HEK293 (cell line): ENCODE results near the gene CDYL.

Source experiments
- CTCF ChIA-PET: fragments of 350-600 bp; formaldehyde crosslinking; extraction: SDS; loops from one replicate; lab custom pipeline; 2021; ENCODE audit warnings: antibody characterized with exemption; lab: Yijun Ruan, JAX
- POLR2A ChIA-PET: fragments of 300-600 bp; formaldehyde crosslinking; extraction: SDS; loops from one replicate; lab custom pipeline; 2020; ENCODE audit warnings: antibody characterized with exemption, inconsistent platforms; lab: Yijun Ruan, JAX
- H3K27ac ChIP-seq: fragments of 200-500 bp; sonication (Bioruptor generic); 2 replicates; pipeline ENCODE4 v1.5.1; 2014; ENCODE audit warnings: low read depth, low read length, control low read depth, inconsistent platforms; ENCODE audit errors: extremely low read depth
- H3K36me3 ChIP-seq, 2 experiments: fragments of 200-500 bp in 1 of 2; sonication (Bioruptor generic) in 1 of 2; 1 replicate in 1 of 2; 2 replicates in 1 of 2; pipeline ENCODE4 v1.5.1; 2014 to 2017; ENCODE audit warnings: inconsistent platforms in 2 of 2, low read length in 2 of 2; ENCODE audit not compliant: control insufficient read depth in 2 of 2, insufficient read depth in 1 of 2
- H3K4me1 ChIP-seq: fragments of 200-500 bp; sonication (Bioruptor generic); 2 replicates; pipeline ENCODE4 v1.5.1; 2014; ENCODE audit warnings: mild to moderate bottlenecking, low read length, inconsistent platforms; ENCODE audit not compliant: control insufficient read depth, insufficient read depth
- H3K4me3 ChIP-seq: 2 replicates; pipeline ENCODE4 v1.5.1; 2011; ENCODE audit warnings: low read depth, mild to moderate bottlenecking, control low read depth, low read length, moderate library complexity
- H3K9me3 ChIP-seq: fragments of 200-500 bp; sonication (Bioruptor generic); 2 replicates; pipeline ENCODE4 v1.5.1; 2014; ENCODE audit warnings: low read depth, low read length, inconsistent platforms; ENCODE audit not compliant: control insufficient read depth, insufficient read depth
- HOXD13 ChIP-seq: sonication (generic); formaldehyde crosslinking; IDR thresholded peaks from 2 replicates; pipeline ENCODE4 v1.8.0; 2022; ENCODE audit warnings: missing genetic modification reagents, borderline replicate concordance
- KLF10 ChIP-seq: fragments of 450-650 bp; IDR thresholded peaks from 2 replicates; pipeline ENCODE4 v1.5.1; 2018; ENCODE audit warnings: missing biosample characterization, mild to moderate bottlenecking, missing genetic modification characterization
- KLF16 ChIP-seq: fragments of 450-650 bp; formaldehyde crosslinking; IDR thresholded peaks from 2 replicates; pipeline ENCODE4 v1.5.1; 2017; ENCODE audit warnings: missing biosample characterization, missing genetic modification characterization
- TCF7L2 ChIP-seq: IDR thresholded peaks from 2 replicates; pipeline ENCODE4 v1.6.1; 2011; ENCODE audit warnings: low read depth, mild to moderate bottlenecking, inconsistent platforms, low read length, moderate library complexity, borderline replicate concordance
- ZFP3 ChIP-seq: fragments of 450-650 bp; formaldehyde crosslinking; IDR thresholded peaks from 2 replicates; pipeline ENCODE4 v1.5.1; 2016; ENCODE audit warnings: low read depth, missing biosample characterization, missing genetic modification characterization
- ZNF155 ChIP-seq: fragments of 450-650 bp; formaldehyde crosslinking; IDR thresholded peaks from 2 replicates; pipeline ENCODE4 v1.5.1; 2016; ENCODE audit warnings: missing biosample characterization, missing genetic modification characterization
- ZNF16 ChIP-seq: fragments of 450-650 bp; formaldehyde crosslinking; IDR thresholded peaks from 2 replicates; pipeline ENCODE4 v1.5.1; 2016; ENCODE audit warnings: low read depth, missing biosample characterization, missing genetic modification characterization
- ZNF19 ChIP-seq: fragments of 450-650 bp; formaldehyde crosslinking; IDR thresholded peaks from 2 replicates; pipeline ENCODE4; 2016; ENCODE audit warnings: missing biosample characterization, missing genetic modification characterization, low read depth
- ZNF211 ChIP-seq: fragments of 450-650 bp; formaldehyde crosslinking; IDR thresholded peaks from 2 replicates; pipeline ENCODE4 v1.5.1; 2016; ENCODE audit warnings: low read depth, missing biosample characterization, missing genetic modification characterization
- ZNF24 ChIP-seq: fragments of 450-650 bp; formaldehyde crosslinking; IDR thresholded peaks from 2 replicates; pipeline ENCODE4 v1.5.1; 2016; ENCODE audit warnings: missing biosample characterization, missing genetic modification characterization
- ZNF248 ChIP-seq: fragments of 450-650 bp; formaldehyde crosslinking; IDR thresholded peaks from 2 replicates; pipeline ENCODE4 v1.5.1; 2017; ENCODE audit warnings: missing biosample characterization, missing genetic modification characterization
- ZNF350 ChIP-seq: fragments of 450-650 bp; formaldehyde crosslinking; IDR thresholded peaks from 2 replicates; pipeline ENCODE4 v1.5.0; 2017; ENCODE audit warnings: missing biosample characterization, mild to moderate bottlenecking, missing genetic modification characterization
- ZNF37A ChIP-seq: fragments of 450-650 bp; IDR thresholded peaks from 2 replicates; pipeline ENCODE4 v1.5.1; 2018; ENCODE audit warnings: missing biosample characterization, missing genetic modification characterization
- ZNF48 ChIP-seq: fragments of 450-650 bp; formaldehyde crosslinking; IDR thresholded peaks from 2 replicates; pipeline ENCODE4 v1.5.1; 2016; ENCODE audit warnings: missing biosample characterization, missing genetic modification characterization
- ZNF610 ChIP-seq: fragments of 450-650 bp; formaldehyde crosslinking; IDR thresholded peaks from 2 replicates; pipeline ENCODE4 v1.5.1; 2016; ENCODE audit warnings: missing biosample characterization, missing genetic modification characterization, borderline replicate concordance
- ZNF654 ChIP-seq: fragments of 450-650 bp; formaldehyde crosslinking; IDR thresholded peaks from 2 replicates; pipeline ENCODE4 v1.5.1; 2016; ENCODE audit warnings: low read depth, missing biosample characterization, missing genetic modification characterization
- ZNF658 ChIP-seq: fragments of 450-650 bp; formaldehyde crosslinking; IDR thresholded peaks from 2 replicates; pipeline ENCODE4; 2016; ENCODE audit warnings: missing biosample characterization, missing genetic modification characterization
- ZNF670 ChIP-seq: fragments of 450-650 bp; formaldehyde crosslinking; IDR thresholded peaks from 2 replicates; pipeline ENCODE4 v1.5.1; 2016; ENCODE audit warnings: missing biosample characterization, missing genetic modification characterization, low read depth
- TF ChIP-seq, protein P1 (sequence below): fragments of 450-650 bp; formaldehyde crosslinking; IDR thresholded peaks from 2 replicates; pipeline ENCODE4 v1.5.0; 2017; ENCODE audit warnings: missing biosample characterization, missing genetic modification characterization, borderline replicate concordance
- TF ChIP-seq, protein P2 (sequence below): fragments of 450-650 bp; formaldehyde crosslinking; IDR thresholded peaks from 2 replicates; pipeline ENCODE4 v1.5.1; 2016; ENCODE audit warnings: missing biosample characterization, missing genetic modification characterization
- TF ChIP-seq, protein P3 (sequence below): fragments of 450-650 bp; formaldehyde crosslinking; IDR thresholded peaks from 2 replicates; pipeline ENCODE4 v1.5.1; 2017; ENCODE audit warnings: missing biosample characterization, missing genetic modification characterization
- TF ChIP-seq, protein P4 (sequence below): fragments of 450-650 bp; formaldehyde crosslinking; IDR thresholded peaks from 2 replicates; pipeline ENCODE4 v1.5.1; 2016; ENCODE audit warnings: missing biosample characterization, missing genetic modification characterization
- TF ChIP-seq, protein P5 (sequence below): fragments of 450-650 bp; formaldehyde crosslinking; conservative IDR thresholded peaks from 2 replicates; pipeline ENCODE4 v1.5.1; 2016; ENCODE audit warnings: low read depth, missing biosample characterization, missing genetic modification characterization

CDYL gene

DNA sequence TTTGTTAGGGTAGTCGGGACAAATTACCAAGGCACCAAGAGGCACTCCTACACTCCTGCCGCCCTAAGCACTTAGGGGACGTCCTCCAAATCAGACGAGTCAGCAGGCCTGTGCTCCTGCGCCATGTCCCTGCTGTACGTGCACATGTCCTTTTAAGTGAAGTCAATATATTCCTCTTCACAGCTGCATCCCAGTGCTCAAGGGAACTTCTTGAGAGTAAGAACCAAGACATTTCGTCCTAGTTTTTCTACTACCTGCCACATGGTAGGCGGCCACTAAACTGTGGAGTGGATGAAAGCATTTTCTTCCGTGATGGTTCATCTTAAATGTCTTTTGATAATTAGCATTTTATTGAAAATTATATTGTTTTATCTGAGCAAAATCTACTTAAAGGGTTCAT is 126.9 kb downstream of the CDYL start (continued):
- TF ChIP-seq, protein P1, sequence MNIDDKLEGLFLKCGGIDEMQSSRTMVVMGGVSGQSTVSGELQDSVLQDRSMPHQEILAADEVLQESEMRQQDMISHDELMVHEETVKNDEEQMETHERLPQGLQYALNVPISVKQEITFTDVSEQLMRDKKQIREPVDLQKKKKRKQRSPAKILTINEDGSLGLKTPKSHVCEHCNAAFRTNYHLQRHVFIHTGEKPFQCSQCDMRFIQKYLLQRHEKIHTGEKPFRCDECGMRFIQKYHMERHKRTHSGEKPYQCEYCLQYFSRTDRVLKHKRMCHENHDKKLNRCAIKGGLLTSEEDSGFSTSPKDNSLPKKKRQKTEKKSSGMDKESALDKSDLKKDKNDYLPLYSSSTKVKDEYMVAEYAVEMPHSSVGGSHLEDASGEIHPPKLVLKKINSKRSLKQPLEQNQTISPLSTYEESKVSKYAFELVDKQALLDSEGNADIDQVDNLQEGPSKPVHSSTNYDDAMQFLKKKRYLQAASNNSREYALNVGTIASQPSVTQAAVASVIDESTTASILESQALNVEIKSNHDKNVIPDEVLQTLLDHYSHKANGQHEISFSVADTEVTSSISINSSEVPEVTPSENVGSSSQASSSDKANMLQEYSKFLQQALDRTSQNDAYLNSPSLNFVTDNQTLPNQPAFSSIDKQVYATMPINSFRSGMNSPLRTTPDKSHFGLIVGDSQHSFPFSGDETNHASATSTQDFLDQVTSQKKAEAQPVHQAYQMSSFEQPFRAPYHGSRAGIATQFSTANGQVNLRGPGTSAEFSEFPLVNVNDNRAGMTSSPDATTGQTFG (tag by site-specific recombination), result no peak
- no peak for TF ChIP-seq HOXD13

DNA sequence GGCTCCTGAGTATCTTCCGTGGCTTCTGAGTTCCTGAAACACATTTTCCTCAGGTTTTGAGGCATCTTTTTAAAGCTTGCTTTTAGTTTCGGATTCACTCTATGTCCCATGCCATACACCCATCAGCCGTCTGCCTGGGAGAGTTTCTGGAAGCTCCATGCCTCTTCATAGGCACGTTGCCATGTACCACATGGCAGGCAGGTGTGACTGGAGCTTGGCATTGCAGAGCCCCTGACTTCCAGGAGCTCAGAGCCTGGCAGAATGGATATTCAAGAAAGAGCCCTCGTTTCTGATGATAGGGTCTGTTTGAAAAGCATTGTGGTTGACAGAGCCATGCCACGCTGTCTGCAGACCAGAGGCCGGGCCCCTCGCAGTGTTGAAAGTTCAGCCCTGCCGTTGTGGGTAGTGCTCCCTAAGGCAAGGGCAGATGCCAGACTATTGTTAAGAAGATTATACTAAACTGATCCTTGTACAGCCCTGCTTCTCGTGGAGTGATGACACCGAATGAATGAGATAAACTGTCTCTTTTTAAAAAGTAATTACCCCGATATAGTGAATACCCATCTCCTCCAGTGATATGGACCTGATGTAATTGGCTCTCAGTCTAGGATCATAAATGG is 127.7 kb downstream of the CDYL start:
- POLR2A ChIA-PET, result no interaction called here
- CTCF ChIA-PET, result interaction anchor here (0.6 kb wide), 1 partner anchor 266 kb away, joined by 3 read pairs; no protein-coding TSS in a partner anchor
- no peak overlapping the region for H3K27ac ChIP-seq
- peaks cover 0 to 3% of the 10 kb centered on the region in 2 experiments; a peak in 1 of 3 replicates for H3K36me3 ChIP-seq
- H3K9me3 ChIP-seq, result no peaks in the 10 kb centered on the region
- no peak for TF ChIP-seq ZNF670 (tag by site-specific recombination)
- no peak for TF ChIP-seq KLF10 (tag by site-specific recombination)
- TF ChIP-seq TCF7L2, result no peak
- no peak for TF ChIP-seq ZNF610 (tag by site-specific recombination)
- no peak for TF ChIP-seq ZNF48 (tag by site-specific recombination)
- TF ChIP-seq, protein P2, sequence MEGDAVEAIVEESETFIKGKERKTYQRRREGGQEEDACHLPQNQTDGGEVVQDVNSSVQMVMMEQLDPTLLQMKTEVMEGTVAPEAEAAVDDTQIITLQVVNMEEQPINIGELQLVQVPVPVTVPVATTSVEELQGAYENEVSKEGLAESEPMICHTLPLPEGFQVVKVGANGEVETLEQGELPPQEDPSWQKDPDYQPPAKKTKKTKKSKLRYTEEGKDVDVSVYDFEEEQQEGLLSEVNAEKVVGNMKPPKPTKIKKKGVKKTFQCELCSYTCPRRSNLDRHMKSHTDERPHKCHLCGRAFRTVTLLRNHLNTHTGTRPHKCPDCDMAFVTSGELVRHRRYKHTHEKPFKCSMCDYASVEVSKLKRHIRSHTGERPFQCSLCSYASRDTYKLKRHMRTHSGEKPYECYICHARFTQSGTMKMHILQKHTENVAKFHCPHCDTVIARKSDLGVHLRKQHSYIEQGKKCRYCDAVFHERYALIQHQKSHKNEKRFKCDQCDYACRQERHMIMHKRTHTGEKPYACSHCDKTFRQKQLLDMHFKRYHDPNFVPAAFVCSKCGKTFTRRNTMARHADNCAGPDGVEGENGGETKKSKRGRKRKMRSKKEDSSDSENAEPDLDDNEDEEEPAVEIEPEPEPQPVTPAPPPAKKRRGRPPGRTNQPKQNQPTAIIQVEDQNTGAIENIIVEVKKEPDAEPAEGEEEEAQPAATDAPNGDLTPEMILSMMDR (tag by site-specific recombination), result no peak
- no peak for TF ChIP-seq ZNF350 (tag by site-specific recombination)
- no peak for TF ChIP-seq ZFP3 (tag by site-specific recombination)
- TF ChIP-seq, protein P3, sequence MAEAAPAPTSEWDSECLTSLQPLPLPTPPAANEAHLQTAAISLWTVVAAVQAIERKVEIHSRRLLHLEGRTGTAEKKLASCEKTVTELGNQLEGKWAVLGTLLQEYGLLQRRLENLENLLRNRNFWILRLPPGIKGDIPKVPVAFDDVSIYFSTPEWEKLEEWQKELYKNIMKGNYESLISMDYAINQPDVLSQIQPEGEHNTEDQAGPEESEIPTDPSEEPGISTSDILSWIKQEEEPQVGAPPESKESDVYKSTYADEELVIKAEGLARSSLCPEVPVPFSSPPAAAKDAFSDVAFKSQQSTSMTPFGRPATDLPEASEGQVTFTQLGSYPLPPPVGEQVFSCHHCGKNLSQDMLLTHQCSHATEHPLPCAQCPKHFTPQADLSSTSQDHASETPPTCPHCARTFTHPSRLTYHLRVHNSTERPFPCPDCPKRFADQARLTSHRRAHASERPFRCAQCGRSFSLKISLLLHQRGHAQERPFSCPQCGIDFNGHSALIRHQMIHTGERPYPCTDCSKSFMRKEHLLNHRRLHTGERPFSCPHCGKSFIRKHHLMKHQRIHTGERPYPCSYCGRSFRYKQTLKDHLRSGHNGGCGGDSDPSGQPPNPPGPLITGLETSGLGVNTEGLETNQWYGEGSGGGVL (tag by site-specific recombination), result no peak
- no peak for TF ChIP-seq ZNF658 (tag by site-specific recombination)
- no peak for TF ChIP-seq ZNF654
- TF ChIP-seq ZNF248 (tag by site-specific recombination), result no peak
- no peak for TF ChIP-seq ZNF155 (tag by site-specific recombination)
- TF ChIP-seq KLF16 (tag by site-specific recombination), result no peak
- H3K4me1 ChIP-seq, result peaks cover 9% of the 10 kb centered on the region
- H3K4me3 ChIP-seq, result no peak overlapping the region

DNA sequence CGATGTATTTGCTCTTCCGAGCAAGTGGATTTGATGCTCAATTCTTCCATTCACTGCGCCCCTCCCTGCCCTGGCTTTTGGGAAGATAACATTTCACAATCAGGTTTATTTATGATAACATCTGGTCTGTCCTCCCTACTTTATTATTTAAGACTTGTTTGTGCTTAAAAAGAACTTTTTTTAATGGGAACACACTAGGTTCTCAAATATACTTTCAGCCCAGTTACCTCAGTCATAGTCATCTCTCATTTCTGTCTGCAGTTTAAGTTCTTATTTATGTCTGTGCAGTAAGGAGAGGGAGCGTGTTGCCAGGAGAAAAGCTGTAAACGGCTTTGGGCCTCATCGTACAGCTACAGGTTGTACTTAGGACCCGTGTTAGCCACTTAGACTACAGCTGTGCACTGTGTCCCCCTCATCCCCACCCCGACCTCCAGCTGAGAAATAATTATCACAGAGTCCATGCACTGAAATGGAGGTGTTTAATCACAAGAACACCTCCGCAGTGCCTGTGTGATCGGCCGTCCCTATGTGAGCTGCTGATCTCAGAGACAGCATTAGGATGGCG is 128.3 kb downstream of the CDYL start:
- Histone ChIP-seq H3K9me3 (no peaks in the 10 kb centered on the region), H3K4me1 (peaks cover 11% of the 10 kb centered on the region), H3K4me3 (no peak overlapping the region), H3K36me3 (peaks cover 0 to 3% of the 10 kb centered on the region in 2 experiments; a peak in 1 of 3 replicates), H3K27ac (no peak overlapping the region)
- ChIA-PET CTCF (interaction anchor here (0.5 to 0.6 kb wide), 2 partner anchors 33 to 266 kb away, joined by 3 to 4 read pairs; no protein-coding TSS in a partner anchor), POLR2A (no interaction called here)
- no peak for TF ChIP-seq ZNF211 (tag by site-specific recombination)
- no peak for TF ChIP-seq ZNF24
- TF ChIP-seq, protein P4, sequence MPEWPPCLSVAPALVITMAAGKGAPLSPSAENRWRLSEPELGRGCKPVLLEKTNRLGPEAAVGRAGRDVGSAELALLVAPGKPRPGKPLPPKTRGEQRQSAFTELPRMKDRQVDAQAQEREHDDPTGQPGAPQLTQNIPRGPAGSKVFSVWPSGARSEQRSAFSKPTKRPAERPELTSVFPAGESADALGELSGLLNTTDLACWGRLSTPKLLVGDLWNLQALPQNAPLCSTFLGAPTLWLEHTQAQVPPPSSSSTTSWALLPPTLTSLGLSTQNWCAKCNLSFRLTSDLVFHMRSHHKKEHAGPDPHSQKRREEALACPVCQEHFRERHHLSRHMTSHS, result no peak
- no peak for TF ChIP-seq ZNF19 (tag by site-specific recombination)
- no peak for TF ChIP-seq ZNF16 (tag by site-specific recombination)
- TF ChIP-seq, protein P5, sequence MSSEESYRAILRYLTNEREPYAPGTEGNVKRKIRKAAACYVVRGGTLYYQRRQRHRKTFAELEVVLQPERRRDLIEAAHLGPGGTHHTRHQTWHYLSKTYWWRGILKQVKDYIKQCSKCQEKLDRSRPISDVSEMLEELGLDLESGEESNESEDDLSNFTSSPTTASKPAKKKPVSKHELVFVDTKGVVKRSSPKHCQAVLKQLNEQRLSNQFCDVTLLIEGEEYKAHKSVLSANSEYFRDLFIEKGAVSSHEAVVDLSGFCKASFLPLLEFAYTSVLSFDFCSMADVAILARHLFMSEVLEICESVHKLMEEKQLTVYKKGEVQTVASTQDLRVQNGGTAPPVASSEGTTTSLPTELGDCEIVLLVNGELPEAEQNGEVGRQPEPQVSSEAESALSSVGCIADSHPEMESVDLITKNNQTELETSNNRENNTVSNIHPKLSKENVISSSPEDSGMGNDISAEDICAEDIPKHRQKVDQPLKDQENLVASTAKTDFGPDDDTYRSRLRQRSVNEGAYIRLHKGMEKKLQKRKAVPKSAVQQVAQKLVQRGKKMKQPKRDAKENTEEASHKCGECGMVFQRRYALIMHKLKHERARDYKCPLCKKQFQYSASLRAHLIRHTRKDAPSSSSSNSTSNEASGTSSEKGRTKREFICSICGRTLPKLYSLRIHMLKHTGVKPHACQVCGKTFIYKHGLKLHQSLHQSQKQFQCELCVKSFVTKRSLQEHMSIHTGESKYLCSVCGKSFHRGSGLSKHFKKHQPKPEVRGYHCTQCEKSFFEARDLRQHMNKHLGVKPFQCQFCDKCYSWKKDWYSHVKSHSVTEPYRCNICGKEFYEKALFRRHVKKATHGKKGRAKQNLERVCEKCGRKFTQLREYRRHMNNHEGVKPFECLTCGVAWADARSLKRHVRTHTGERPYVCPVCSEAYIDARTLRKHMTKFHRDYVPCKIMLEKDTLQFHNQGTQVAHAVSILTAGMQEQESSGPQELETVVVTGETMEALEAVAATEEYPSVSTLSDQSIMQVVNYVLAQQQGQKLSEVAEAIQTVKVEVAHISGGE (tag by site-specific recombination), result no peak
- TF ChIP-seq ZNF37A, result no peak
